HCT116 (cell line): ENCODE measurements around the gene GNS. TPM values are rescaled to one million over a fixed set of nuclear protein-coding genes. Genes with fewer than 3 reads are reported as not detected.

Experiments
- ATAC-seq: fragments of 200-7000 bp; cut with Tn5 transposase; 2 replicates; pipeline ENCODE4 v1.9.1; 2020; ENCODE audit warnings: mild to moderate bottlenecking, moderate library complexity
- BruUV-seq: library from RNA; stranded (reverse); fragments of 400-500 nt; replicated peaks from 2 replicates; lab custom pipeline; 2021; lab: Mats Ljungman, UMichigan
- CTCF ChIA-PET: fragments of 300-600 bp; sonication (Branson Sonifier 250); formaldehyde crosslinking; loops from one replicate; lab custom pipeline; 2021; ENCODE audit warnings: antibody characterized with exemption; lab: Charles Lee
- POLR2A ChIA-PET: fragments of 300-600, 350-600 bp; sonication (Branson Sonifier 250); formaldehyde crosslinking; loops from one replicate; lab custom pipeline; 2021; ENCODE audit warnings: antibody characterized with exemption; lab: Charles Lee
- RAD21 ChIA-PET, 2 experiments: fragments of 300-600 bp; sonication (Branson Sonifier 250); formaldehyde crosslinking; loops; one replicate each; lab custom pipeline; 2023; ENCODE audit warnings: low total read pairs in 2 of 2; ENCODE audit not compliant: uncharacterized antibody in 2 of 2, unreplicated experiment in 2 of 2, low non-redundant PET in 1 of 2; lab: Charles Lee
- DNase-seq: peaks from one replicate; pipeline ENCODE4 v3.0.0-alpha.2; 2010; ENCODE audit warnings: low read depth, low spot score
- H2AFZ ChIP-seq: fragments of 200-600 bp; shearing (Covaris generic), sonication (generic); 2 replicates; pipeline ENCODE4 v1.6.1; 2017; ENCODE audit warnings: low read depth, mixed run types, mixed read lengths, antibody characterized with exemption, low read length; ENCODE audit not compliant: poor library complexity, severe bottlenecking
- H3K27ac ChIP-seq: 2 replicates; pipeline ENCODE4 v1.5.1; 2012; ENCODE audit warnings: low read depth, low read length
- H3K27me3 ChIP-seq: fragments of 200-600 bp; sonication (generic); 2 replicates; pipeline ENCODE4 v1.6.1; 2016; ENCODE audit warnings: mixed run types, low read length, mixed read lengths; ENCODE audit not compliant: insufficient read depth
- H3K36me3 ChIP-seq, 2 experiments: fragments of 200-500 bp in 1 of 2; fragments of 200-600 bp in 1 of 2; sonication (Bioruptor generic) in 1 of 2; sonication (generic) in 1 of 2; 2 replicates each; pipeline versions ENCODE4 v1.5.1 to v1.6.1; 2014 to 2016; ENCODE audit warnings: low read length in 2 of 2, inconsistent platforms in 1 of 2, mixed read lengths in 1 of 2, mixed run types in 1 of 2; ENCODE audit not compliant: insufficient read depth in 2 of 2, control insufficient read depth in 1 of 2
- H3K4me1 ChIP-seq, 2 experiments: fragments of 200-600 bp in 1 of 2; sonication (generic) in 1 of 2; 2 replicates each; pipeline versions ENCODE4 v1.5.1 to v1.6.1; 2012 to 2017; ENCODE audit warnings: low read length in 2 of 2, inconsistent platforms in 1 of 2, mild to moderate bottlenecking in 1 of 2, mixed read lengths in 1 of 2, mixed run types in 1 of 2, moderate library complexity in 1 of 2; ENCODE audit not compliant: insufficient read depth in 2 of 2, control insufficient read depth in 1 of 2
- H3K4me2 ChIP-seq: fragments of 200-600 bp; sonication (generic); 2 replicates; pipeline ENCODE4 v1.6.1; 2017; ENCODE audit warnings: mixed run types, low read length, mixed read lengths
- H3K4me3 ChIP-seq, 2 experiments: fragments of 200-600 bp in 1 of 2; sonication (generic) in 1 of 2; replicated peaks in 1 of 2; 2 replicates each; pipeline ENCODE4 v1.5.1; 2011 to 2016; ENCODE audit warnings: low read length in 2 of 2, control low read depth in 1 of 2, low read depth in 1 of 2, mild to moderate bottlenecking in 1 of 2, mixed read lengths in 1 of 2, mixed run types in 1 of 2
- H3K79me2 ChIP-seq: fragments of 200-600 bp; sonication (generic); 2 replicates; pipeline ENCODE4 v1.6.1; 2017; ENCODE audit warnings: mild to moderate bottlenecking, mixed run types, low read length, moderate library complexity, mixed read lengths; ENCODE audit not compliant: insufficient read depth
- H3K9ac ChIP-seq: fragments of 200-600 bp; sonication (generic); 2 replicates; pipeline ENCODE4 v1.6.1; 2016; ENCODE audit warnings: low read length, mixed read lengths
- H3K9me2 ChIP-seq: fragments of 200-600 bp; sonication (generic), shearing (Covaris generic); 2 replicates; pipeline ENCODE4 v1.6.1; 2017; ENCODE audit warnings: mixed run types, mild to moderate bottlenecking, moderate library complexity; ENCODE audit not compliant: insufficient read depth
- H3K9me3 ChIP-seq, 2 experiments: fragments of 200-500 bp in 1 of 2; fragments of 200-600 bp in 1 of 2; sonication (Bioruptor generic) in 1 of 2; sonication (generic) in 1 of 2; 2 replicates each; pipeline ENCODE4 v1.6.1; 2014 to 2017; ENCODE audit warnings: low read length in 2 of 2, mixed read lengths in 2 of 2, inconsistent platforms in 1 of 2, low read depth in 1 of 2, mild to moderate bottlenecking in 1 of 2, mixed run types in 1 of 2, moderate library complexity in 1 of 2; ENCODE audit not compliant: control insufficient read depth in 1 of 2, insufficient read depth in 1 of 2
- H4K20me1 ChIP-seq: fragments of 200-600 bp; sonication (generic), shearing (Covaris generic); 2 replicates; pipeline ENCODE4 v1.6.1; 2017; ENCODE audit warnings: mixed run types, mild to moderate bottlenecking, moderate library complexity; ENCODE audit not compliant: insufficient read depth
- CEBPB ChIP-seq: IDR thresholded peaks from 2 replicates; pipeline ENCODE4 v1.6.1; 2012; ENCODE audit warnings: low read depth
- FOSL1 ChIP-seq: IDR thresholded peaks from 2 replicates; pipeline ENCODE4 v1.6.1; 2012; ENCODE audit warnings: low read depth
- RAD21 ChIP-seq: IDR thresholded peaks from 2 replicates; pipeline ENCODE4 v1.6.1; 2012; ENCODE audit warnings: low read depth, mild to moderate bottlenecking
- SRF ChIP-seq: IDR thresholded peaks from 2 replicates; pipeline ENCODE4 v1.6.1; 2012; ENCODE audit warnings: low read depth
- intact Hi-C: fragments of 100-400 bp; cut with micrococcal nuclease; formaldehyde crosslinking; loops from 2 replicates; pipeline ENCODE4 v1.10.0; 2022
- total RNA-seq: library from RNA; stranded (reverse); gene quantifications from one replicate; pipeline ENCODE4 v1.2.1, GENCODE V29; 2021; ENCODE audit not compliant: unreplicated experiment
- TF ChIP-seq, protein P1 (sequence below): IDR thresholded peaks from 2 replicates; pipeline ENCODE4 v1.6.1; 2012; ENCODE audit warnings: low read depth
- TF ChIP-seq, protein P2 (sequence below), 3 experiments: fragments of 200-600 bp in 1 of 3; sonication (generic) in 1 of 3; IDR thresholded peaks in 2 of 3; conservative IDR thresholded peaks in 1 of 3; 2 replicates each; pipeline ENCODE4 v1.5.1; 2012 to 2017; ENCODE audit warnings: low read depth in 2 of 3, low read length in 2 of 3, antibody characterized with exemption in 1 of 3, borderline replicate concordance in 1 of 3, control low read depth in 1 of 3, mild to moderate bottlenecking in 1 of 3, mixed read lengths in 1 of 3, mixed run types in 1 of 3, moderate library complexity in 1 of 3; ENCODE audit not compliant: insufficient read depth in 1 of 3

The GNS gene
- total RNA-seq, 1 experiment from 2014 or later, result 45.7 TPM

DNA sequence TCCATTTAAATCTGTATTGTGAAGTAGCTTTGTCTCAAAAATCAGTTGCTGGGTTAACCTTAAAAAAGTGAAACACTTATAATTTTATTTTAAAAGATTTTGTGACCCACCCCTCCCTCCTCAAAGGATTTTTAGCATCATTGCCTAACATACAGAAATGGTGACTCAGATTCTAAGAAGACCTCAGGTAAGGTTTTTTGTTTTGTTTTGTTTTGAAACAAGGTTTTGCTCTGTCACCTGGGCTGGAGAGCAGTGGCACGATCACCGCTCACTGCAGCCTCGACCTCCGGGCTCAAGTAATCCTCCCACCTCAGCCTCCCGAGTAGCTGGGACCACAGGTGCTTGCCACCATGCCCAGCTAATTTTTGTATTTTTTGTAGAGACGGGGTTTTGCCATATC is 74.2 kb downstream of the GNS start:
- H3K4me3 ChIP-seq, result no peak overlapping the region
- no peaks in the 10 kb centered on the region for H3K9me3 ChIP-seq
- H3K9me2 ChIP-seq, result no peaks in the 10 kb centered on the region
- H3K4me1 ChIP-seq, result peaks cover 16 to 23% of the 10 kb centered on the region in 2 experiments
- ChIA-PET CTCF (interaction anchor here (1.0 to 1.5 kb wide), 2 partner anchors 11 to 13 kb away, joined by 3 read pairs; no protein-coding TSS in a partner anchor), POLR2A (no interaction called here), RAD21 (no interaction called here)
- ATAC-seq, result no peak
- BruUV-seq, result no TSS peak
- no peak overlapping the region for H3K9ac ChIP-seq
- DNase-seq, result no peak
- no peak overlapping the region for H2AFZ ChIP-seq
- H3K79me2 ChIP-seq, result peaks cover 46% of the 10 kb centered on the region
- TF ChIP-seq FOSL1, result no peak
- TF ChIP-seq RAD21, result no peak
- TF ChIP-seq, protein P1, sequence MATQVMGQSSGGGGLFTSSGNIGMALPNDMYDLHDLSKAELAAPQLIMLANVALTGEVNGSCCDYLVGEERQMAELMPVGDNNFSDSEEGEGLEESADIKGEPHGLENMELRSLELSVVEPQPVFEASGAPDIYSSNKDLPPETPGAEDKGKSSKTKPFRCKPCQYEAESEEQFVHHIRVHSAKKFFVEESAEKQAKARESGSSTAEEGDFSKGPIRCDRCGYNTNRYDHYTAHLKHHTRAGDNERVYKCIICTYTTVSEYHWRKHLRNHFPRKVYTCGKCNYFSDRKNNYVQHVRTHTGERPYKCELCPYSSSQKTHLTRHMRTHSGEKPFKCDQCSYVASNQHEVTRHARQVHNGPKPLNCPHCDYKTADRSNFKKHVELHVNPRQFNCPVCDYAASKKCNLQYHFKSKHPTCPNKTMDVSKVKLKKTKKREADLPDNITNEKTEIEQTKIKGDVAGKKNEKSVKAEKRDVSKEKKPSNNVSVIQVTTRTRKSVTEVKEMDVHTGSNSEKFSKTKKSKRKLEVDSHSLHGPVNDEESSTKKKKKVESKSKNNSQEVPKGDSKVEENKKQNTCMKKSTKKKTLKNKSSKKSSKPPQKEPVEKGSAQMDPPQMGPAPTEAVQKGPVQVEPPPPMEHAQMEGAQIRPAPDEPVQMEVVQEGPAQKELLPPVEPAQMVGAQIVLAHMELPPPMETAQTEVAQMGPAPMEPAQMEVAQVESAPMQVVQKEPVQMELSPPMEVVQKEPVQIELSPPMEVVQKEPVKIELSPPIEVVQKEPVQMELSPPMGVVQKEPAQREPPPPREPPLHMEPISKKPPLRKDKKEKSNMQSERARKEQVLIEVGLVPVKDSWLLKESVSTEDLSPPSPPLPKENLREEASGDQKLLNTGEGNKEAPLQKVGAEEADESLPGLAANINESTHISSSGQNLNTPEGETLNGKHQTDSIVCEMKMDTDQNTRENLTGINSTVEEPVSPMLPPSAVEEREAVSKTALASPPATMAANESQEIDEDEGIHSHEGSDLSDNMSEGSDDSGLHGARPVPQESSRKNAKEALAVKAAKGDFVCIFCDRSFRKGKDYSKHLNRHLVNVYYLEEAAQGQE, result no peak
- TF ChIP-seq, protein P2, sequence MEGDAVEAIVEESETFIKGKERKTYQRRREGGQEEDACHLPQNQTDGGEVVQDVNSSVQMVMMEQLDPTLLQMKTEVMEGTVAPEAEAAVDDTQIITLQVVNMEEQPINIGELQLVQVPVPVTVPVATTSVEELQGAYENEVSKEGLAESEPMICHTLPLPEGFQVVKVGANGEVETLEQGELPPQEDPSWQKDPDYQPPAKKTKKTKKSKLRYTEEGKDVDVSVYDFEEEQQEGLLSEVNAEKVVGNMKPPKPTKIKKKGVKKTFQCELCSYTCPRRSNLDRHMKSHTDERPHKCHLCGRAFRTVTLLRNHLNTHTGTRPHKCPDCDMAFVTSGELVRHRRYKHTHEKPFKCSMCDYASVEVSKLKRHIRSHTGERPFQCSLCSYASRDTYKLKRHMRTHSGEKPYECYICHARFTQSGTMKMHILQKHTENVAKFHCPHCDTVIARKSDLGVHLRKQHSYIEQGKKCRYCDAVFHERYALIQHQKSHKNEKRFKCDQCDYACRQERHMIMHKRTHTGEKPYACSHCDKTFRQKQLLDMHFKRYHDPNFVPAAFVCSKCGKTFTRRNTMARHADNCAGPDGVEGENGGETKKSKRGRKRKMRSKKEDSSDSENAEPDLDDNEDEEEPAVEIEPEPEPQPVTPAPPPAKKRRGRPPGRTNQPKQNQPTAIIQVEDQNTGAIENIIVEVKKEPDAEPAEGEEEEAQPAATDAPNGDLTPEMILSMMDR (IDR thresholded peaks at IDR 0.05 in 2 of 3, conservative IDR thresholded peaks at IDR 0.05 in 1 of 3; ENCODE audit: borderline replicate concordance in 1 of 3, insufficient read depth in 1 of 3, low read depth in 2 of 3, low read length in 2 of 3), result no peak
- TF ChIP-seq SRF, result no peak
- TF ChIP-seq CEBPB, result no peak
- H3K36me3 ChIP-seq, result peaks cover 10 to 17% of the 10 kb centered on the region in 2 experiments; a peak in 3 of 4 replicates
- no peak overlapping the region for H3K4me2 ChIP-seq
- H3K27ac ChIP-seq, result no peak overlapping the region
- H3K27me3 ChIP-seq, result no peaks in the 10 kb centered on the region
- intact Hi-C loops, result no loop called here
- no peaks in the 10 kb centered on the region for H4K20me1 ChIP-seq
